HepG2 (cell line): ENCODE results near the gene GALNT15.

Experiments
- CHD2 ChIP-seq: IDR thresholded peaks from 2 replicates; pipeline ENCODE4 v1.6.1; 2011; ENCODE audit warnings: low read depth, low read length, improper control_type of control experiment
- EZH2 ChIP-seq: conservative IDR thresholded peaks from 2 replicates; pipeline ENCODE4 v1.6.1; 2012; ENCODE audit warnings: mild to moderate bottlenecking, low read depth, low read length, moderate library complexity
- KDM6A ChIP-seq: IDR thresholded peaks from 2 replicates; pipeline ENCODE4 v1.6.1; 2016; ENCODE audit warnings: low read depth
- NPAS2 ChIP-seq: sonication (generic); formaldehyde crosslinking; IDR thresholded peaks from 2 replicates; pipeline ENCODE4 v1.8.0; 2022; ENCODE audit warnings: mild to moderate bottlenecking, missing genetic modification reagents, borderline replicate concordance
- RAD21 ChIP-seq: fragments of 450-650 bp; formaldehyde crosslinking; IDR thresholded peaks from 2 replicates; pipeline ENCODE4 v1.5.0; 2020; ENCODE audit warnings: mild to moderate bottlenecking
- ZSCAN29 ChIP-seq: sonication (generic); formaldehyde crosslinking; conservative IDR thresholded peaks from 2 replicates; pipeline ENCODE4 v1.4.0; 2020; ENCODE audit warnings: mild to moderate bottlenecking, missing genetic modification reagents
- TF ChIP-seq, protein P1 (sequence below): IDR thresholded peaks from 2 replicates; pipeline ENCODE4 v1.6.1; 2012; ENCODE audit warnings: inconsistent platforms
- TF ChIP-seq, protein P2 (sequence below): sonication (generic); formaldehyde crosslinking; IDR thresholded peaks from 2 replicates; pipeline ENCODE4 v1.5.0; 2020; ENCODE audit warnings: mild to moderate bottlenecking, missing genetic modification reagents, moderate library complexity

DNA sequence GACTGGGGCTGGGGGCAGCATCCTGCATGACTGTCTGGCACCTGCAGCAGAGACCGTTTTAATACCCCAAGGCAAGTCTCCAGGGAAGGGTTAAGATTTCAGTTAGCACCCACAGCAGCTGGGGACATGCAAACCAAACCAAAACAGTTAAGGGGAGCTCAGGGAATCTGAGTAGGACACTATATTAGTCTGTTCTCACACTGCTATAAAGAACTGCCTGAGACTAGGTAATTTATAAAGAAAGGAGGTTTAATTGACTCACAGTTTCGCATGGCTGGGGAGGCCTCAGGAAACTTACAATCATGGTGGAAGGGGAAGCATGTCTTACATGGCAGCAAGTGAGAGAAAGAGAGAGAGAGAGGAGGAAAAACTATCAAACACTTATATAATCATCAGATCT lies 25.3 kb downstream of the GALNT15 start:
- TF ChIP-seq KDM6A (CRISPR knock-in tag) (no peak), ZSCAN29 (CRISPR knock-in tag) (no peak), CHD2 (no peak), EZH2 (no peak), RAD21 (CRISPR knock-in tag) (no peak), NPAS2 (no peak)
- TF ChIP-seq, protein P1, sequence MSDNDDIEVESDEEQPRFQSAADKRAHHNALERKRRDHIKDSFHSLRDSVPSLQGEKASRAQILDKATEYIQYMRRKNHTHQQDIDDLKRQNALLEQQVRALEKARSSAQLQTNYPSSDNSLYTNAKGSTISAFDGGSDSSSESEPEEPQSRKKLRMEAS: no peak
- TF ChIP-seq, protein P2, sequence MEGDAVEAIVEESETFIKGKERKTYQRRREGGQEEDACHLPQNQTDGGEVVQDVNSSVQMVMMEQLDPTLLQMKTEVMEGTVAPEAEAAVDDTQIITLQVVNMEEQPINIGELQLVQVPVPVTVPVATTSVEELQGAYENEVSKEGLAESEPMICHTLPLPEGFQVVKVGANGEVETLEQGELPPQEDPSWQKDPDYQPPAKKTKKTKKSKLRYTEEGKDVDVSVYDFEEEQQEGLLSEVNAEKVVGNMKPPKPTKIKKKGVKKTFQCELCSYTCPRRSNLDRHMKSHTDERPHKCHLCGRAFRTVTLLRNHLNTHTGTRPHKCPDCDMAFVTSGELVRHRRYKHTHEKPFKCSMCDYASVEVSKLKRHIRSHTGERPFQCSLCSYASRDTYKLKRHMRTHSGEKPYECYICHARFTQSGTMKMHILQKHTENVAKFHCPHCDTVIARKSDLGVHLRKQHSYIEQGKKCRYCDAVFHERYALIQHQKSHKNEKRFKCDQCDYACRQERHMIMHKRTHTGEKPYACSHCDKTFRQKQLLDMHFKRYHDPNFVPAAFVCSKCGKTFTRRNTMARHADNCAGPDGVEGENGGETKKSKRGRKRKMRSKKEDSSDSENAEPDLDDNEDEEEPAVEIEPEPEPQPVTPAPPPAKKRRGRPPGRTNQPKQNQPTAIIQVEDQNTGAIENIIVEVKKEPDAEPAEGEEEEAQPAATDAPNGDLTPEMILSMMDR: no peak
